ENCODE measurements around the gene HERC4. TPM values are rescaled to one million over a fixed set of nuclear protein-coding genes. Genes with fewer than 3 reads are reported as not detected.
"Not testable (repeated sequence)": the region's sequence is repeated elsewhere in the genome, so short reads cannot be mapped to it uniquely, and the experiment has no call there.

The HERC4 gene
- total RNA-seq, 1 donor = 14.3 TPM

DNA sequence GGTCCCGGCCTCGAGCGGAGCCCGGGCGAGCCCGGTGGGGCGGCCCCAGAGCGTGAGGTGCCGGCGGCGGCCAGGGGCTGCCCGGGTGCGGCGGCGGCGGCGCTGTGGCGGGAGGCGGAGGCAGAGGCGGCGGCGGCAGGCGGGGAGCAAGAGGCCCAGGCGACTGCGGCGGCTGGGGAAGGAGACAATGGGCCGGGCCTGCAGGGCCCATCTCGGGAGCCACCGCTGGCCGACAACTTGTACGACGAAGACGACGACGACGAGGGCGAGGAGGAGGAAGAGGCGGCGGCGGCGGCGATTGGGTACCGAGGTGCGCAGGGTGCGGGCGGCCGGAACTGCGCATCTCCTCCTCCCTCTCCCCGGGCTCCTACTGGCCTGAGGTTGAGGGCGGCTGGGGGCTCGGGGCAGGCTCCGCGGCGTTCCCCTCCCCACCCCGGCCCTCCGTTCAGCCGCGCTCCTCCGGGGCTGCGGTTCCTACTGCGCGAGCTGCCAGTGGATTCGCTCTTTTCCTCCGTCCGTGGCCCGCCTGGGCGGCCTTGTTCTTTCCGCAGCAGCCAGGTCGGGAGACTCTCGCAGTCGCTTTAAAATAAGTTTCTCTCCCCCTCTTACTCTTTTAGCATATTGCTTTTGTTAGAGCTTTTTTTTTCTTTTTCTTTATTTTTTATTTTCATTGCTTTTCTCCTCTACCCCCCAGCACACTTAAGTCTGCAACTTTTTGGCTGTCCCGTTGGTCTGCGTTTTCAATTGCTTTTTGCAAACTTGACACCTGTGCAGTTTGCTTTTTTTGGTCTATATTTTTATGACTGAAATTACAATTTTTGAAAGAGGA is 190.0 kb downstream of the HERC4 start:
- DNase-seq (ENCODE audit: low read depth in 2 of 3, low spot score in 2 of 3) = peak; percentile 61 to 82 (median 81)

DNA sequence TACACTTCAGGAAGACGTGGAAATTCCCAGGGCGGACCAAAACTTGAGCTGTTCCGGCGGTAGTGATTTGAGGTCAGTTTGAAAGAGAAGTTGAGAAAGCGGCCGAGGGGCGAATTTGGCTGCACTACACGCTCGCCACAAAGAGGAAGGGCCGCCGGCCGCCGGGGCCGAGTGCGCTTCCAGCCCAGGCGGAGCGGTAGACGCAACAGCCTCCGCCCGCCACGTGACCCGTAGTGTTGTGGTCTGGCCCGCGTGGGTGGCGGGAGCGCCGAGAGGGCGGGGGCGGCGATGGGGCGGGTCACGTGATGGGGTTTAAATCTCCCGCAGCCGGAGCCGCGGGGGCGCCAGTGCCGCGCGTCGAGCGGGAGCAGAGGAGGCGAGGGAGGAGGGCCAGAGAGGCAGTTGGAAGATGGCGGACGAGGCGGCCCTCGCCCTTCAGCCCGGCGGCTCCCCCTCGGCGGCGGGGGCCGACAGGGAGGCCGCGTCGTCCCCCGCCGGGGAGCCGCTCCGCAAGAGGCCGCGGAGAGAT is 190.7 kb downstream of the HERC4 start, which contains the start of gene SIRT1:
SIRT1 (plus strand) TSS at position 344 of the 529 bp plus-strand sequence; CDS start at position 410, 66 bp downstream.
- peak; percentile 86 to 95 (median 95) for DNase-seq (ENCODE audit: low read depth in 2 of 3, low spot score in 2 of 3)

DNA sequence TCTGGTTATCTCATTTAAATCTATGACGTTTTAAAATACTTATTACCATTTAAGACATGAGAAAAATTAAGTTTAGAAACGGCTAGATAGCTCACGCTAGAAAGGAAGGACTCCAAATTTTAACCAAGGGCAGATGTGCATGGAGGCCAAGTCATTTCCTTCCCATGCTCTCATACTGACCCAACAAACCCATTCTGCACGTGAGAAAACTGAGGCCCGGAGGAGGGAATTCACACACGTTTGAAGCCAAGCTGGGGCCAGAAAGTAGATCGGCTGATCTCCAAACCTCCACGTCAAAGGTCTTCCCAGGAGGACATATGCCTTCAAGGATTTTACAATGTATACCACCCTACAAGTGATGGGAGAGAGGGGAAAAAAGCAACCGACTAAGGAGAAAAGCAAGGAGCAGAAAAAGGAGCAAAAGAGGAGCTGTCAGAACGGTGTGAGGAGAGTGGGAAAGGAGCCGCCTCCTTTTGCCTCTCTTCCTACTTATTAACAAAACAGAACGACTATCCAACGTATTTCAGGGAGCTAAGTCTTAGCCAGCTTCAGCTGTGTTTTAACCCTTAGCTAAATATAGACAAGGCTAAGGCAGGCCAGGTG is 191.3 kb downstream of the HERC4 start:
- peak in 1 of 3 donors; percentile 9 for DNase-seq (ENCODE audit: low read depth in 2 of 3, low spot score in 2 of 3)

DNA sequence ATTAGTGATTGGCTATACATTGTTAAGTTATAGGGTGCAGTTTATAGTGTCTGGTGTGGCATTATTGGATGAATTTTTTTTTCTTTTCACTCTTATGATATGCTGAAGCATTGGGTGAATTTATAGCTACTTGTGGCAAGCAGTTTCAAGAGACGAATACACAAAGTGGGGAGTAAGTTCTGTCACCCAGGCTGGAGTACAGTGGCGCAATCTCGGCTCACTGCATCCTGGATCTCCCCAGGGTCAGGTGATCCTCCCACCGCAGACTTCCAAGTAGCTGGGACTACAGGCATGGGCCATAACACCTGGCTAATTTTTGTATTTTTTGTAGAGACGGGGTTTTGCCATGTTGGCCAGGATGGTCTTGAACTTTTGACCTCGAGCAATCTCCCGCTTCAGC is 196.9 kb downstream of the HERC4 start:
- DNase-seq (ENCODE audit: low read depth in 2 of 3, low spot score in 2 of 3) = no peak

DNA sequence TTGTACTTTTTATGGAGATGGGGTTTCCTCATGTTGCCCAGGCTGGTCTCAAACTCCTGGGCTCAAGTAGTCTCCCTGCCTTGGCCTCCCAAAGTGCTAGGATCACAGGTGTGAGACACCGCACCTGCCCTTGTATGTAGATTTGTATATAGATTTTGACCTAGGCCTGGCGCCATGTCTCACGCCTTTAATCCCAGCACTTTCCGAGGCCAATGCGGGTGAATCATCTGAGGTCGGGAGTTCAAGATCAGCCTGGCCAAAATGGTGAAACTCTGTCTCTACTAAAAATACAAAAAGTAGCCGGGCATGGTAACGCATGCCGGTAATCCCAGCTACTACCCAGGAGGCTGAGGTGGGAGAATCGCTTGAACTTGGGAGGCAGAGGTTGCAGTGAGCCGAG is 197.7 kb downstream of the HERC4 start:
- not testable (repeated sequence) for DNase-seq (ENCODE audit: low read depth in 2 of 3, low spot score in 2 of 3)

DNA sequence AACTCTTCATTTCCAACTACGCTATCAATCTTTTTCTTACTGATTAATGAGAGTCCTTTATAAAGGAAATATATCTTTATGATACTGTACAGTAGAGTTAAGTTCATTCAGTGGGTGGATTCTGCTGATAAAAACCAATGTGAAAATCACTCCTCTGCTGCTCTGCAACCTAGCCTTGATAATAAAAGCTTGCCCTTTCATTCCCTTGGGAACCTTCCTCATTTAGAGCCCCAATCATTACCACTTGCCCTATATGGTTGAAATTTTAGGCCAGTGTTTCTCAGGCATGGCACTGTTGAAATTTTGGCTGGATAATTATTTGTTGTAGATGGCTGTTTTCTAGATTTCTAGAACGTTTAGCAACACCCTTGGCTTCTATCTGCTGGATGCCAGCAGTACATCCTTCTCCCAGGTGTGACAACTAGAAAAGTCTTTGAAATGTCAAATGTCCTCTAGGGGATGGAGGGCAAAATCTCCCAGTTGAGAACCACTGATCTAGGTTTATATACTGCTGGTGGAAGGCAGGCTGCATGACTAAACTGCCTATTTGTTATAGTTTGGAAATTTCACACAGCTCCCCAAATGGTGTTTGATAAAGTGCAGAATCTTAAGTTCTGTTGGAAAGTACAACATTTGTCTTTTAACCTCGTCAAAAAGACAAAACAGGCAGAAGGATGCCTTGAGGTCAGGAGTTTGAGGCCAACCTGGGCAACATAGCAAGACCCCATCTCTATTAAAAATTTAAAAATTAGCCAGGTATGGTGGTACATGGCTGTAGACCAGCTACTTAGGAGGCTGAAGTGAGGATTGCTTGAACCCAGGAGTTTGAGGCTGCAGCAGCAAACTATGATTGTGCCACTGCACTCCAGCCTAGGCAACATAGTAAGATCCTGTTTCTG is 199.5 kb downstream of the HERC4 start:
- DNase-seq (ENCODE audit: low read depth in 2 of 3, low spot score in 2 of 3) = no peak

Small RNAs within 50 kb of the gene (small RNA-seq; reads per million reads assigned to genes)
- not detected for gene RN7SL220P

Other genes starting within 250 kb of the HERC4 start
- 1.9 TPM for gene DNAJC12, start 237.1 kb downstream of the HERC4 start, total RNA-seq
- gene SIRT1, start 190.6 kb downstream of the HERC4 start, total RNA-seq = 6.7 TPM
- not detected for gene MYPN, start 34.2 kb upstream of the HERC4 start, total RNA-seq
- 0.27 TPM for gene ATOH7, start 156.8 kb upstream of the HERC4 start, total RNA-seq